IMR-90 (cell line): ENCODE results near the gene AQP6. TPM values are rescaled to one million over a fixed set of nuclear protein-coding genes. Genes with fewer than 3 reads are reported as not detected.
A peak's percentile ranks its signal among the peaks of the same experiment; 100 is the strongest.

Experiments
- ATAC-seq: fragments of 200-7000 bp; cut with Tn5 transposase; 2 replicates; pipeline ENCODE4 v1.9.1; 2020; ENCODE audit warnings: low read depth, mild to moderate bottlenecking, moderate library complexity
- BruUV-seq: library from RNA; stranded (reverse); fragments of 400-500 nt; replicated peaks from 2 replicates; lab custom pipeline; 2021; lab: Mats Ljungman, UMichigan
- CTCF ChIA-PET: fragments of 300-600 bp; formaldehyde crosslinking; extraction: SDS; loops from one replicate; lab custom pipeline; 2021; ENCODE audit warnings: antibody characterized with exemption; lab: Yijun Ruan, JAX
- POLR2A ChIA-PET: fragments of 300-600 bp; sonication (Branson Sonifier 250); formaldehyde crosslinking; loops from one replicate; lab custom pipeline; 2022; ENCODE audit warnings: antibody characterized with exemption; ENCODE audit not compliant: unreplicated experiment; lab: Charles Lee
- DNase-seq: peaks from one replicate; pipeline ENCODE4 v3.0.0; 2013
- H2AFZ ChIP-seq: replicated peaks from 2 replicates; pipeline ENCODE3; 2013; ENCODE audit warnings: low read length, mild to moderate bottlenecking; ENCODE audit not compliant: poor library complexity
- H2AK5ac ChIP-seq: 2 replicates; pipeline ENCODE4 v1.6.1; 2013; ENCODE audit warnings: low read depth, low read length, inconsistent platforms
- H2AK9ac ChIP-seq: replicated peaks from 2 replicates; pipeline ENCODE3; 2013; ENCODE audit warnings: mild to moderate bottlenecking, low read depth, low read length, moderate library complexity; ENCODE audit not compliant: poor library complexity
- H2BK120ac ChIP-seq: 2 replicates; pipeline ENCODE4 v1.6.1; 2013; ENCODE audit warnings: low read depth, low read length, inconsistent platforms
- H2BK15ac ChIP-seq: 3 replicates; pipeline ENCODE4 v1.6.1; 2013; ENCODE audit warnings: low read depth, low read length, inconsistent platforms
- H2BK20ac ChIP-seq: 2 replicates; pipeline ENCODE4 v1.6.1; 2013; ENCODE audit warnings: low read depth, mild to moderate bottlenecking, inconsistent platforms, low read length, moderate library complexity
- H2BK5ac ChIP-seq: 2 replicates; pipeline ENCODE4 v1.6.1; 2013; ENCODE audit warnings: mild to moderate bottlenecking, low read depth, low read length, inconsistent platforms; ENCODE audit not compliant: poor library complexity, severe bottlenecking
- H3K14ac ChIP-seq: replicated peaks from 2 replicates; pipeline ENCODE4 v1.6.1; 2013; ENCODE audit warnings: low read depth, low read length, inconsistent platforms
- H3K18ac ChIP-seq: 2 replicates; pipeline ENCODE4 v1.6.1; 2013; ENCODE audit warnings: low read depth, low read length, control low read depth
- H3K23ac ChIP-seq: 2 replicates; pipeline ENCODE4 v1.6.1; 2013; ENCODE audit warnings: low read depth, low read length, inconsistent platforms
- H3K27ac ChIP-seq: 2 replicates; pipeline ENCODE4 v1.5.1; 2013; ENCODE audit warnings: mild to moderate bottlenecking, control low read depth, low read length; ENCODE audit not compliant: insufficient read depth
- H3K27me3 ChIP-seq: 2 replicates; pipeline ENCODE4 v1.6.1; 2013; ENCODE audit warnings: low read length; ENCODE audit not compliant: control insufficient read depth, insufficient read depth
- H3K36me3 ChIP-seq: 2 replicates; pipeline ENCODE4 v1.6.1; 2013; ENCODE audit warnings: low read length, mixed read lengths; ENCODE audit not compliant: control insufficient read depth, insufficient read depth
- H3K4ac ChIP-seq: 2 replicates; pipeline ENCODE4 v1.6.1; 2013; ENCODE audit warnings: low read depth, low read length, inconsistent platforms
- H3K4me1 ChIP-seq: 2 replicates; pipeline ENCODE4 v1.6.1; 2013; ENCODE audit warnings: low read length, mixed read lengths; ENCODE audit not compliant: control insufficient read depth, insufficient read depth
- H3K4me2 ChIP-seq: 2 replicates; pipeline ENCODE4 v1.6.1; 2013; ENCODE audit warnings: low read depth, mild to moderate bottlenecking, control low read depth, low read length, moderate library complexity
- H3K4me3 ChIP-seq: 2 replicates; pipeline ENCODE4 v1.5.1; 2013; ENCODE audit warnings: low read depth, mild to moderate bottlenecking, control low read depth, low read length, moderate library complexity; ENCODE audit not compliant: insufficient read depth
- H3K56ac ChIP-seq: 2 replicates; pipeline ENCODE4 v1.6.1; 2013; ENCODE audit warnings: low read length, inconsistent platforms; ENCODE audit not compliant: insufficient read depth; ENCODE audit errors: extremely low read depth
- H3K79me1 ChIP-seq, 2 experiments: 2 replicates each; pipeline ENCODE4 v1.6.1; 2013; ENCODE audit warnings: low read length in 2 of 2, inconsistent platforms in 1 of 2, low read depth in 1 of 2
- H3K9ac ChIP-seq: 2 replicates; pipeline ENCODE4 v1.6.1; 2013; ENCODE audit warnings: low read depth, low read length, control low read depth
- H3K9me1 ChIP-seq: 2 replicates; pipeline ENCODE4 v1.6.1; 2013; ENCODE audit warnings: low read length, inconsistent platforms; ENCODE audit not compliant: insufficient read depth
- H3K9me3 ChIP-seq: 2 replicates; pipeline ENCODE4 v1.6.1; 2013; ENCODE audit warnings: low read length; ENCODE audit not compliant: control insufficient read depth, insufficient read depth
- H4K20me1 ChIP-seq: 2 replicates; pipeline ENCODE4 v1.6.1; 2013; ENCODE audit warnings: low read length, inconsistent platforms; ENCODE audit not compliant: insufficient read depth
- H4K5ac ChIP-seq: 2 replicates; pipeline ENCODE4 v1.6.1; 2013; ENCODE audit warnings: mild to moderate bottlenecking, low read depth, low read length, control low read depth
- H4K8ac ChIP-seq, 2 experiments: 2 replicates each; pipeline ENCODE4 v1.6.1; 2013; ENCODE audit warnings: low read depth in 2 of 2, low read length in 2 of 2, control low read depth in 1 of 2, inconsistent platforms in 1 of 2
- H4K91ac ChIP-seq: 2 replicates; pipeline ENCODE4 v1.6.1; 2013; ENCODE audit warnings: low read depth, low read length, inconsistent platforms; ENCODE audit not compliant: insufficient read depth
- MXI1 ChIP-seq: IDR thresholded peaks from 2 replicates; pipeline ENCODE4 v1.6.1; 2012; ENCODE audit warnings: low read depth, mild to moderate bottlenecking, low read length, moderate library complexity, borderline replicate concordance
- RAD21 ChIP-seq: IDR thresholded peaks from 2 replicates; pipeline ENCODE4 v1.6.1; 2012; ENCODE audit warnings: low read length, improper control_type of control experiment
- SMC3 ChIP-seq: fragments of 150-350 bp; IDR thresholded peaks from 2 replicates; pipeline ENCODE4 v1.6.1; 2016; ENCODE audit warnings: low read depth, mild to moderate bottlenecking, antibody characterized with exemption, low read length, moderate library complexity
- WGBS, 2 experiments: methylation state at CpG; one replicate each; pipeline versions ENCODE4 v1.1.5 to v1.1.7; 2013; ENCODE audit warnings: missing lambda C conversion rate in 2 of 2; ENCODE audit not compliant: insufficient read length in 1 of 2; ENCODE audit errors: extremely low coverage in 2 of 2; 5-methylcytosine and 5-hydroxymethylcytosine counted together
- dilution Hi-C: fragments of 300-500 bp; cut with HindIII; formaldehyde crosslinking; loops from one replicate; pipeline ENCODE4 v1.14.3; 2018; ENCODE audit warnings: low sequenced_read_pairs; ENCODE audit not compliant: unreplicated experiment
- in situ Hi-C: fragments of 300-500 bp; cut with MboI; formaldehyde crosslinking; loops from 3 replicates; pipeline ENCODE4 v1.14.3; 2019; ENCODE audit warnings: low sequenced_read_pairs, inconsistent platforms, mixed read lengths
- intact Hi-C: fragments of 100-400 bp; cut with micrococcal nuclease; formaldehyde crosslinking; loops from 2 replicates; pipeline ENCODE4 v1.10.0; 2022
- polyA plus RNA-seq, 3 experiments: library from polyadenylated mRNA; depleted of rRNA; stranded (reverse); fragments of >200 nt; gene quantifications; 2 replicates each; pipeline ENCODE4 v1.2.3, GENCODE V29; 2012; ENCODE audit warnings: low replicate concordance in 1 of 3
- total RNA-seq: library from RNA; depleted of rRNA; stranded (reverse); fragments of >200 nt; gene quantifications from 2 replicates; pipeline ENCODE4 v1.2.3, GENCODE V29; 2012
- TF ChIP-seq, protein P1 (sequence below): conservative IDR thresholded peaks from 2 replicates; pipeline ENCODE4 v1.5.1; 2012; ENCODE audit warnings: mild to moderate bottlenecking, low read depth, low read length, improper control_type of control experiment

Gene AQP6
- total and polyA plus RNA-seq, 2 of the 4 experiments (the other 2 are of a cell fraction), result not detected

DNA sequence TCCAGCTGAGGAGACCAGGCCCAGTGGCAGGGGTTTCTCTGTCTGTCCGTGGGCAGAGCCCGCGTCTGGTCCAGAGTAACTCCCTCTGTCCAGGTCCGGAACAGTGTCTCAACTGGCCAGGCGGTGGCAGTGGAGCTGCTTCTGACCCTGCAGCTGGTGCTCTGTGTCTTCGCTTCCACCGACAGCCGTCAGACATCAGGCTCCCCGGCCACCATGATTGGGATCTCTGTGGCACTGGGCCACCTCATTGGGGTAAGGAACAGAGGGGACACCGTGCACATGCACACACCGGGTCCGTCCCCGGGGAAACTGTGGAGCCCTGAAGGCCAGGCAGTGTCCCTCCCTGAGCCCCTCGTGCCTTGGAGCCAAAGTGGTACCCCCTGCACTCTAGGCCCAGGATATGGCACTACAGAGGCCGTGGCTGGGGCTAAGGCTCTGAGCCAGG, 1.5 kb downstream of the AQP6 start:
- Histone ChIP-seq H3K27me3 (peaks cover 33% of the 10 kb centered on the region), H3K27ac (no peak overlapping the region), H3K4me2 (no peak overlapping the region), H2AK5ac (no peak overlapping the region), H3K4ac (no peak overlapping the region), H2AK9ac (peak overlapping the region; percentile 70), H2BK15ac (no peak overlapping the region), H3K56ac (no peak overlapping the region), H4K5ac (no peak overlapping the region), H4K8ac (peak overlapping the region in 1 of 2 experiments; percentile 59; a peak in 1 of 4 replicates), H3K9me1 (no peaks in the 10 kb centered on the region), H2AFZ (peak overlapping the region; percentile 84), H3K9me3 (no peaks in the 10 kb centered on the region), H4K20me1 (no peaks in the 10 kb centered on the region), H3K23ac (no peak overlapping the region), H3K4me3 (no peak overlapping the region), H3K9ac (no peak overlapping the region), H4K91ac (no peak overlapping the region), H3K14ac (no peak overlapping the region; the same call in 1 of the 2 replicates), H3K36me3 (no peaks in the 10 kb centered on the region), H2BK20ac (no peak overlapping the region), H2BK120ac (no peak overlapping the region), H2BK5ac (no peak overlapping the region), H3K4me1 (no peaks in the 10 kb centered on the region), H3K79me1 (no peaks in the 10 kb centered on the region), H3K18ac (no peak overlapping the region)
- BruUV-seq, result no TSS peak
- ChIA-PET CTCF (interaction anchor here (0.6 to 1.2 kb wide), 5 partner anchors 65 to 96 kb away, joined by 3 to 6 read pairs (median 3); no protein-coding TSS in a partner anchor), POLR2A (no interaction called here)
- TF ChIP-seq, protein P1, sequence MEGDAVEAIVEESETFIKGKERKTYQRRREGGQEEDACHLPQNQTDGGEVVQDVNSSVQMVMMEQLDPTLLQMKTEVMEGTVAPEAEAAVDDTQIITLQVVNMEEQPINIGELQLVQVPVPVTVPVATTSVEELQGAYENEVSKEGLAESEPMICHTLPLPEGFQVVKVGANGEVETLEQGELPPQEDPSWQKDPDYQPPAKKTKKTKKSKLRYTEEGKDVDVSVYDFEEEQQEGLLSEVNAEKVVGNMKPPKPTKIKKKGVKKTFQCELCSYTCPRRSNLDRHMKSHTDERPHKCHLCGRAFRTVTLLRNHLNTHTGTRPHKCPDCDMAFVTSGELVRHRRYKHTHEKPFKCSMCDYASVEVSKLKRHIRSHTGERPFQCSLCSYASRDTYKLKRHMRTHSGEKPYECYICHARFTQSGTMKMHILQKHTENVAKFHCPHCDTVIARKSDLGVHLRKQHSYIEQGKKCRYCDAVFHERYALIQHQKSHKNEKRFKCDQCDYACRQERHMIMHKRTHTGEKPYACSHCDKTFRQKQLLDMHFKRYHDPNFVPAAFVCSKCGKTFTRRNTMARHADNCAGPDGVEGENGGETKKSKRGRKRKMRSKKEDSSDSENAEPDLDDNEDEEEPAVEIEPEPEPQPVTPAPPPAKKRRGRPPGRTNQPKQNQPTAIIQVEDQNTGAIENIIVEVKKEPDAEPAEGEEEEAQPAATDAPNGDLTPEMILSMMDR, result peak; percentile 73
- no peak for TF ChIP-seq MXI1
- peak; percentile 79 for TF ChIP-seq SMC3
- TF ChIP-seq RAD21, result peak; percentile 75
- 61% methylated on average over 10 of the region's 15 CpGs; no CpG with 5 or more reads in 1 of the 2 experiments for WGBS, 2 experiments
- dilution Hi-C loops, result no loop called here
- ATAC-seq, result peak; percentile 98
- in situ Hi-C loops, result loop anchor here (5.0 to 10.0 kb wide), 2 partner anchors 83 to 201 kb away; partner anchors contain the start of gene ASIC1
- peak; percentile 64 for DNase-seq
- intact Hi-C loops, result loop anchor here (1.0 kb wide), 1 partner anchor 82 kb away; no protein-coding TSS in a partner anchor
